SK-N-SH treated with all-trans-retinoic acid at 6 μM for 48 hours (cell line): Measurements from ENCODE around the gene CCDC187.

Experiments
- ARNTL ChIP-seq: fragments of 450-650 bp; formaldehyde crosslinking; IDR thresholded peaks from 2 replicates; pipeline ENCODE4 v1.5.0; 2020; ENCODE audit warnings: low read depth, mild to moderate bottlenecking, moderate library complexity, borderline replicate concordance
- BACH2 ChIP-seq: fragments of 250-450 bp; sonication (Bioruptor Pico); IDR thresholded peaks from 2 replicates; pipeline ENCODE4 v1.9.0; 2021; ENCODE audit warnings: mild to moderate bottlenecking, borderline replicate concordance
- CREB5 ChIP-seq: fragments of 250-450 bp; sonication (Bioruptor Pico); IDR thresholded peaks from 2 replicates; pipeline ENCODE4 v1.5.1; 2020; ENCODE audit warnings: low read depth, mild to moderate bottlenecking, moderate library complexity
- GLIS3 ChIP-seq: fragments of 250-450 bp; sonication (Bioruptor Pico); IDR thresholded peaks from 2 replicates; pipeline ENCODE4 v1.5.0; 2020; ENCODE audit warnings: mild to moderate bottlenecking, moderate library complexity
- ISL1 ChIP-seq: fragments of 250-450 bp; sonication (Bioruptor Pico); IDR thresholded peaks from 2 replicates; pipeline ENCODE4 v2.1.2; 2022; ENCODE audit warnings: mild to moderate bottlenecking, moderate library complexity
- PATZ1 ChIP-seq: fragments of 250-450 bp; sonication (Bioruptor Pico); IDR thresholded peaks from 2 replicates; pipeline ENCODE4 v1.8.0; 2020; ENCODE audit warnings: mild to moderate bottlenecking, moderate library complexity, borderline replicate concordance
- RARB ChIP-seq: fragments of 250-450 bp; sonication (Bioruptor Pico); IDR thresholded peaks from 2 replicates; pipeline ENCODE4 v1.8.0; 2021; ENCODE audit warnings: mild to moderate bottlenecking, moderate library complexity
- TCF4 ChIP-seq: fragments of 250-450 bp; sonication (Bioruptor Pico); IDR thresholded peaks from 2 replicates; pipeline ENCODE4 v1.8.0; 2021; ENCODE audit warnings: mild to moderate bottlenecking, moderate library complexity, borderline replicate concordance
- TSHZ2 ChIP-seq: fragments of 250-450 bp; sonication (Bioruptor Pico); IDR thresholded peaks from 2 replicates; pipeline ENCODE4 v1.5.0; 2020; ENCODE audit warnings: mild to moderate bottlenecking, moderate library complexity
- ZFP3 ChIP-seq: fragments of 250-450 bp; sonication (Bioruptor Pico); IDR thresholded peaks from 2 replicates; pipeline ENCODE4 v1.5.0; 2020; ENCODE audit warnings: mild to moderate bottlenecking, moderate library complexity
- ZNF70 ChIP-seq: fragments of 450-650 bp; formaldehyde crosslinking; IDR thresholded peaks from 2 replicates; pipeline ENCODE4 v1.5.0; 2020; ENCODE audit warnings: mild to moderate bottlenecking, moderate library complexity

- TF ChIP-seq RARB (CRISPR knock-in tag) (no peak), ZNF70 (no peak), TCF4 (CRISPR knock-in tag) (no peak), GLIS3 (CRISPR knock-in tag) (no peak), CREB5 (CRISPR knock-in tag) (no peak), PATZ1 (CRISPR knock-in tag) (no peak), TSHZ2 (CRISPR knock-in tag) (no peak), ARNTL (CRISPR knock-in tag) (no peak), BACH2 (CRISPR knock-in tag) (no peak), ISL1 (CRISPR knock-in tag) (no peak), ZFP3 (CRISPR knock-in tag) (no peak)
These were observed 60.9 kb downstream of the CCDC187 start for GRCh38 chr9:136242918-136243525.
